GM12872 (cell line): Measurements from ENCODE around the gene STARD3.

ENCODE experiments used
- CTCF ChIP-seq: IDR thresholded peaks from 3 replicates; pipeline ENCODE4 v1.5.1; 2011; ENCODE audit warnings: low read depth, mild to moderate bottlenecking, low read length, moderate library complexity; ENCODE audit not compliant: insufficient read depth

The STARD3 gene

GRCh38 chr17:39607057-39607850, 29.7 kb upstream of the STARD3 start:
- TF ChIP-seq CTCF, result no peak

GRCh38 chr17:39607851-39608130, 29.2 kb upstream of the STARD3 start, which contains the start of gene NEUROD2:
Gene NEUROD2, minus strand, starts transcription at chr17:39607920. Its CDS starts 1,321 bp downstream, at chr17:39606599.
- TF ChIP-seq CTCF, result no peak

GRCh38 chr17:39608142-39608981, 28.6 kb upstream of the STARD3 start:
- TF ChIP-seq CTCF, result no peak

GRCh38 chr17:39609416-39610025, 27.4 kb upstream of the STARD3 start:
- TF ChIP-seq CTCF, result no peak

GRCh38 chr17:39611401-39612112, 25.4 kb upstream of the STARD3 start:
- TF ChIP-seq CTCF, result no peak

GRCh38 chr17:39612291-39612894, 24.6 kb upstream of the STARD3 start:
- TF ChIP-seq CTCF, result no peak
